CD14-positive monocyte (primary cell): ENCODE results near the gene SAAL1. TPM values are rescaled to one million over a fixed set of nuclear protein-coding genes. Genes with fewer than 3 reads are reported as not detected.

Experiments
- DNase-seq, 3 donors: peaks; one replicate each; pipeline ENCODE4 v3.0.0-alpha.2; 2011 to 2022
- H2AFZ ChIP-seq: 2 replicates; pipeline ENCODE4 v1.6.0; 2012; ENCODE audit warnings: mild to moderate bottlenecking, low read depth, low read length, inconsistent platforms; ENCODE audit not compliant: insufficient read depth, poor library complexity, severe bottlenecking
- H3K27ac ChIP-seq, 2 donors: 1 replicate in 1 of 2; 2 replicates in 1 of 2; pipeline ENCODE4 v1.5.1; 2012 to 2013; ENCODE audit warnings: low read length in 2 of 2, control low read depth in 1 of 2, inconsistent platforms in 1 of 2, low read depth in 1 of 2, mild to moderate bottlenecking in 1 of 2
- H3K27me3 ChIP-seq, 2 donors: one replicate each; pipeline versions ENCODE4 v1.6.0 to v1.6.1; 2011 to 2013; ENCODE audit warnings: low read length in 2 of 2; ENCODE audit not compliant: control insufficient read depth in 2 of 2, insufficient read depth in 2 of 2
- H3K36me3 ChIP-seq, 2 donors: replicated peaks in 1 of 2; 1 replicate in 1 of 2; 2 replicates in 1 of 2; pipeline versions ENCODE4 v1.5.1 to v1.6.1; 2012 to 2013; ENCODE audit warnings: low read length in 2 of 2, control low read depth in 1 of 2, inconsistent platforms in 1 of 2, mild to moderate bottlenecking in 1 of 2; ENCODE audit not compliant: insufficient read depth in 2 of 2, control insufficient read depth in 1 of 2
- H3K4me1 ChIP-seq, 2 donors: 1 replicate in 1 of 2; 2 replicates in 1 of 2; pipeline versions ENCODE4 v1.5.1 to v1.6.1; 2012 to 2013; ENCODE audit warnings: low read length in 2 of 2, control low read depth in 1 of 2, inconsistent platforms in 1 of 2, mild to moderate bottlenecking in 1 of 2, moderate library complexity in 1 of 2; ENCODE audit not compliant: insufficient read depth in 2 of 2, control insufficient read depth in 1 of 2
- H3K4me2 ChIP-seq: replicated peaks from 2 replicates; pipeline ENCODE3; 2012; ENCODE audit warnings: low read length, moderate library complexity, mild to moderate bottlenecking; ENCODE audit not compliant: poor library complexity, severe bottlenecking; ENCODE audit errors: extremely low read depth
- H3K4me3 ChIP-seq, 3 experiments: fragments of 200-600 bp in 1 of 3; sonication (generic) in 1 of 3; replicated peaks in 1 of 3; 1 replicate in 2 of 3; 2 replicates in 1 of 3; pipeline ENCODE4 v1.5.1; 2011 to 2013; ENCODE audit warnings: low read length in 3 of 3, mild to moderate bottlenecking in 3 of 3, control low read depth in 2 of 3, low read depth in 2 of 3, inconsistent platforms in 1 of 3, moderate library complexity in 1 of 3
- H3K79me2 ChIP-seq: 2 replicates; pipeline ENCODE4 v1.6.0; 2012; ENCODE audit warnings: mild to moderate bottlenecking, control low read depth, inconsistent platforms, low read length, moderate library complexity; ENCODE audit not compliant: insufficient read depth
- H3K9ac ChIP-seq: 2 replicates; pipeline ENCODE4 v1.6.0; 2017; ENCODE audit warnings: low read length, mild to moderate bottlenecking; ENCODE audit not compliant: insufficient read depth, poor library complexity, severe bottlenecking
- H3K9me3 ChIP-seq, 2 donors: replicated peaks in 1 of 2; 1 replicate in 1 of 2; 2 replicates in 1 of 2; pipeline versions ENCODE4 v1.5.1 to v1.6.1; 2012 to 2013; ENCODE audit warnings: low read length in 2 of 2, control low read depth in 1 of 2; ENCODE audit not compliant: control insufficient read depth in 1 of 2, insufficient read depth in 1 of 2
- H4K20me1 ChIP-seq: 2 replicates; pipeline ENCODE4 v1.6.0; 2012; ENCODE audit warnings: mild to moderate bottlenecking, low read length, control low read depth, moderate library complexity; ENCODE audit not compliant: insufficient read depth
- H3K27ac Mint-ChIP-seq, 7 donors: one replicate each; pipeline ENCODE4 v1.8.0; 2020; ENCODE audit warnings: mild to moderate bottlenecking in 7 of 7, mixed read lengths in 7 of 7, moderate library complexity in 6 of 7, inconsistent platforms in 2 of 7
- H3K27me3 Mint-ChIP-seq, 3 donors: one replicate each; pipeline ENCODE4 v1.8.0; 2021 to 2022; ENCODE audit warnings: low read depth in 3 of 3, mild to moderate bottlenecking in 3 of 3, mixed read lengths in 3 of 3, moderate library complexity in 3 of 3, inconsistent platforms in 1 of 3
- H3K36me3 Mint-ChIP-seq, 2 donors: one replicate each; pipeline ENCODE4 v1.8.0; 2020; ENCODE audit warnings: mixed read lengths in 2 of 2, inconsistent platforms in 1 of 2, mild to moderate bottlenecking in 1 of 2
- H3K4me1 Mint-ChIP-seq: one replicate; pipeline ENCODE4 v1.8.0; 2020; ENCODE audit warnings: mild to moderate bottlenecking, mixed read lengths
- H3K4me3 Mint-ChIP-seq, 2 donors: one replicate each; pipeline ENCODE4 v1.8.0; 2020; ENCODE audit warnings: mild to moderate bottlenecking in 2 of 2, mixed read lengths in 2 of 2, moderate library complexity in 1 of 2
- H3K9me3 Mint-ChIP-seq, 7 donors: one replicate each; pipeline ENCODE4 v1.8.0; 2020 to 2022; ENCODE audit warnings: mixed read lengths in 7 of 7, mild to moderate bottlenecking in 6 of 7, moderate library complexity in 6 of 7, inconsistent platforms in 2 of 7
- WGBS: methylation state at CpG from one replicate; pipeline ENCODE4 v1.1.5; 2013; ENCODE audit warnings: missing lambda C conversion rate; ENCODE audit not compliant: insufficient coverage; 5-methylcytosine and 5-hydroxymethylcytosine counted together
- intact Hi-C, 2 donors: fragments of 100-400 bp; cut with micrococcal nuclease; formaldehyde crosslinking; loops; one replicate each; pipeline versions ENCODE4 v1.15.0 to v1.15.1; 2023
- polyA plus RNA-seq, 3 donors: library from polyadenylated mRNA; depleted of rRNA in 1 of 3; unstranded in 2 of 3; stranded (reverse) in 1 of 3; fragments of 300-500 nt in 2 of 3; fragments of >200 nt in 1 of 3; fragmentation: Illumina TruSeq in 2 of 3; gene quantifications; 1 replicate in 2 of 3; 2 replicates in 1 of 3; pipeline ENCODE4 v1.2.3, GENCODE V29; 2012 to 2021
- TF ChIP-seq, protein P1 (sequence below): fragments of 200-600 bp; IDR thresholded peaks from one replicate; pipeline ENCODE4 v1.8.0; 2022; ENCODE audit warnings: antibody characterized with exemption, mild to moderate bottlenecking

Gene SAAL1
- polyA plus RNA-seq, 3 donors = 6.4 to 10.2 (median 7.6) TPM

DNA sequence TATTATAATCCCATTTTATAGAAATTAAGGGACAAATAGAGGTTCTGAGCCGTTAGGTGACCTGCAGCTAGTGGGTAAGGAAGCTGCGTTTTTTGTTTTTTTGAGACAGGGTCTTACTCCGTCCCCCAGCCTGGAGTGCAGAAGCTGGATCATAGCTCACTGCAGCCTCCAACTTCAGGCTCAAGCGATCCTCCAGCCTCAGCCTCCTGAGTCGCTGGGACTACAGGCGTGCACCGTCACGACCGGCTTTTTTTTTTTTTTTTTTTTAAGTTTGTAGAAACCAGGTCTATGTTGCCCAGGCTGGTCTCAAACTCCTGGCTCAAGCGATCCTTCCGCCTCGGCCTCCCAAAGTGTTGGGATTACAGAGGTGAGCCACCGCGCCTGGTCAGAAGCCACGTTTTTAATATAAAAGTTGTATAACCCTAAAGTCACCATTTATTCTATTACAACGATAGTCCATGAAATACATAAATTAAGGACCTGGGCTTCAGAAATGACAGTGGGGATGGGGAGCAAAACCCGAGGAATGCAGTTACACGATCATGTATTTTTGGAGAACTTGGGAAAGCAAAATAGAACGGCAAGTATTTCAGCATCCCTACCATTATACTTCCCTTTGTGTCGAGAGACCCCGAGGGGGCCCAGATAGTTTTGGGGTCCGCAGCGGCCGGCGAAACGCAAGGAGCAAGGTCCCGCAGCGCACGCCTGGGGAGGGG, 638 bp downstream of the SAAL1 start:
- Histone ChIP-seq H3K79me2 (peaks cover 20% of the 10 kb centered on the region), H3K9ac (peak overlapping the region; percentile 84), H3K27me3 (peaks cover 2% of the 10 kb centered on the region in 2 donors), H4K20me1 (no peaks in the 10 kb centered on the region), H3K4me3 (peak overlapping the region; percentile 69 to 99 (median 94)), H3K9me3 (no peaks in the 10 kb centered on the region), H2AFZ (peak overlapping the region; percentile 97), H3K36me3 (peaks cover 15 to 28% of the 10 kb centered on the region in 2 donors), H3K27ac (peak overlapping the region in 1 of 2 donors; percentile 64), H3K4me2 (peak overlapping the region; percentile 88), H3K4me1 (peaks cover 13% of the 10 kb centered on the region in 2 donors)
- no peak for DNase-seq
- intact Hi-C loops = loop anchor here in 1 of 2 donors (10.0 kb wide), 1 partner anchor 90 kb away; the partner anchor contains the start of gene SERGEF
- Mint-ChIP-seq H3K27ac (peak overlapping the region in 5 of 7 donors; percentile 7 to 80 (median 77)), H3K9me3 (peaks cover 0 to 5% (median 0%) of the 10 kb centered on the region in 7 donors), H3K4me1 (peaks cover 24% of the 10 kb centered on the region), H3K4me3 (peak overlapping the region; percentile 90 to 94), H3K27me3 (peaks cover 3 to 14% (median 11%) of the 10 kb centered on the region in 3 donors), H3K36me3 (peaks cover 23 to 31% of the 10 kb centered on the region in 2 donors)
- TF ChIP-seq, protein P1, sequence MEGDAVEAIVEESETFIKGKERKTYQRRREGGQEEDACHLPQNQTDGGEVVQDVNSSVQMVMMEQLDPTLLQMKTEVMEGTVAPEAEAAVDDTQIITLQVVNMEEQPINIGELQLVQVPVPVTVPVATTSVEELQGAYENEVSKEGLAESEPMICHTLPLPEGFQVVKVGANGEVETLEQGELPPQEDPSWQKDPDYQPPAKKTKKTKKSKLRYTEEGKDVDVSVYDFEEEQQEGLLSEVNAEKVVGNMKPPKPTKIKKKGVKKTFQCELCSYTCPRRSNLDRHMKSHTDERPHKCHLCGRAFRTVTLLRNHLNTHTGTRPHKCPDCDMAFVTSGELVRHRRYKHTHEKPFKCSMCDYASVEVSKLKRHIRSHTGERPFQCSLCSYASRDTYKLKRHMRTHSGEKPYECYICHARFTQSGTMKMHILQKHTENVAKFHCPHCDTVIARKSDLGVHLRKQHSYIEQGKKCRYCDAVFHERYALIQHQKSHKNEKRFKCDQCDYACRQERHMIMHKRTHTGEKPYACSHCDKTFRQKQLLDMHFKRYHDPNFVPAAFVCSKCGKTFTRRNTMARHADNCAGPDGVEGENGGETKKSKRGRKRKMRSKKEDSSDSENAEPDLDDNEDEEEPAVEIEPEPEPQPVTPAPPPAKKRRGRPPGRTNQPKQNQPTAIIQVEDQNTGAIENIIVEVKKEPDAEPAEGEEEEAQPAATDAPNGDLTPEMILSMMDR = no peak
- 47% methylated on average over 11 of the region's 29 CpGs for WGBS

DNA sequence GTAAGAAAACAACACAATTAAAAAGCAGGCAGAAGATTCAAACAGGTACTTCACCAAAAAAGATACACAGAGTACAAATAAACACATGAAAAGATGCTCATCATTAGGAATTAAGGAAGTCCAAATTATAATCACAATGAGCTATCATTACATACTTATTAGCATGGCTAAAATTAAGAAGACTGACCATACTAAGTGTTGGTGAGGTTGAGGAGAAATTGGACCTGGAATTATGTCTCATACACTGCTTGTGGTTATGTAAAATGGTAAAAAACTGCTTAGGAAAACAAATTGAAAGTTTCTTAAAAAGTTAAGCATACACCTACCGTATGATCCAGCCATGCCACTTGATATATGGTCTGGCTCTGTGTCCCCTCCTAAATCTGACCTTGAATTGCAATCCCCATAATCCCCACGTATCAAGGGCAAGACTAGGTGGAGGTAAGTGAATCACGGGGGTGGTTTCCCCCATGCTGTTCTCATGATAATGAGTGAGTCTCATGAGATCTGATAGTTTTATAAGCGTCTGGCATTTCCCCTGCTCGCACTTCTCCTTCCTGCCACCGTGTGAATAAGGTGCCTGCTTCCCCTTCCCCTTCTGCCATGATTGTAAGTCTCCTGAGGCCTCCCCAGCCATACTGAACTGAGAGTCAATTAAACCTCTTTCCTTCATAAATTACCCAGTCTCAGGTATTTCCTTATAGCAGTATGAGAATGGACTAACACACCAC, 4.8 kb downstream of the SAAL1 start:
- no CpG with 5 or more reads among the region's 6 CpGs for WGBS
- peaks cover 0 to 5% (median 0%) of the 10 kb centered on the region in 7 donors for H3K9me3 Mint-ChIP-seq
- peaks cover 0 to 2% (median 2%) of the 10 kb centered on the region in 3 donors for H3K27me3 Mint-ChIP-seq
- Histone ChIP-seq H3K36me3 (peaks cover 28 to 57% of the 10 kb centered on the region in 2 donors), H3K9me3 (no peaks in the 10 kb centered on the region), H3K79me2 (peaks cover 25% of the 10 kb centered on the region), H3K9ac (no peak overlapping the region), H3K4me2 (no peak overlapping the region), H2AFZ (no peak overlapping the region), H3K4me3 (no peak overlapping the region), H3K27me3 (no peaks in the 10 kb centered on the region), H3K4me1 (peaks cover 11% of the 10 kb centered on the region in 2 donors), H3K27ac (no peak overlapping the region), H4K20me1 (no peaks in the 10 kb centered on the region)
- H3K27ac Mint-ChIP-seq = peak overlapping the region in 5 of 7 donors; percentile 3 to 67 (median 46)
- intact Hi-C loops = loop anchor here in 1 of 2 donors (10.0 kb wide), 1 partner anchor 86 kb away; the partner anchor contains the start of gene SERGEF
- peaks cover 22% of the 10 kb centered on the region for H3K4me1 Mint-ChIP-seq
- TF ChIP-seq, protein P1 = no peak
- H3K4me3 Mint-ChIP-seq = no peak overlapping the region
- H3K36me3 Mint-ChIP-seq = peaks cover 43 to 62% of the 10 kb centered on the region in 2 donors
- peak in 1 of 3 donors; percentile 62 for DNase-seq
